WI38 (cell line): ENCODE data around the gene MRGPRE.
"Not testable (repeated sequence)": the region's sequence is repeated elsewhere in the genome, so short reads cannot be mapped to it uniquely, and the experiment has no call there.

Source experiments
- H3K4me3 ChIP-seq: 2 replicates; pipeline ENCODE4 v1.5.1; 2011; ENCODE audit warnings: low read depth, mild to moderate bottlenecking, control low read depth, low read length
- CTCF ChIP-seq: IDR thresholded peaks from 2 replicates; pipeline ENCODE4 v1.5.1; 2012; ENCODE audit warnings: low read depth, mild to moderate bottlenecking, control low read depth, low read length

Gene MRGPRE

GRCh38 chr11:3231851-3232744 is at the start of gene MRGPRE:
Gene MRGPRE, minus strand, starts transcription at chr11:3232417. Its CDS starts 3,618 bp downstream, at chr11:3228799.
- TF ChIP-seq CTCF, result no peak
- no peak within 1 kb of the TSS for H3K4me3 ChIP-seq

- not testable (repeated sequence) for H3K4me3 ChIP-seq
Observed at GRCh38 chr11:3281146-3281545, 48.9 kb upstream of the MRGPRE start.

- not testable (repeated sequence) for H3K4me3 ChIP-seq
Observed at GRCh38 chr11:3280662-3281061, 48.4 kb upstream of the MRGPRE start.

GRCh38 chr11:3278922-3279321 is 46.7 kb upstream of the MRGPRE start:
- not testable (repeated sequence) for H3K4me3 ChIP-seq

- not testable (repeated sequence) for H3K4me3 ChIP-seq
Observed at GRCh38 chr11:3273629-3274028, 41.4 kb upstream of the MRGPRE start.

GRCh38 chr11:3262548-3262947 is 30.3 kb upstream of the MRGPRE start:
- not testable (repeated sequence) for H3K4me3 ChIP-seq

GRCh38 chr11:3261831-3262230 is 29.6 kb upstream of the MRGPRE start:
- H3K4me3 ChIP-seq, result not testable (repeated sequence)

- not testable (repeated sequence) for H3K4me3 ChIP-seq
Observed at GRCh38 chr11:3257509-3257908, 25.3 kb upstream of the MRGPRE start.

- H3K4me3 ChIP-seq, result not testable (repeated sequence)
Observed at GRCh38 chr11:3255241-3255640, 23.0 kb upstream of the MRGPRE start.

- not testable (repeated sequence) for H3K4me3 ChIP-seq
Observed at GRCh38 chr11:3254773-3255172, 22.6 kb upstream of the MRGPRE start.

GRCh38 chr11:3245071-3245470 is 12.9 kb upstream of the MRGPRE start:
- no peak for TF ChIP-seq CTCF
- H3K4me3 ChIP-seq, result no peak overlapping the region

- no peak for TF ChIP-seq CTCF
- H3K4me3 ChIP-seq, result no peak overlapping the region
Observed at GRCh38 chr11:3243880-3244279, 11.7 kb upstream of the MRGPRE start.
